IMR-90 (cell line): Measurements from ENCODE around the gene RCHY1. TPM values are rescaled to one million over a fixed set of nuclear protein-coding genes. Genes with fewer than 3 reads are reported as not detected.

Experiments
- ATAC-seq: fragments of 200-7000 bp; cut with Tn5 transposase; 2 replicates; pipeline ENCODE4 v1.9.1; 2020; ENCODE audit warnings: low read depth, mild to moderate bottlenecking, moderate library complexity
- BruUV-seq: library from RNA; stranded (reverse); fragments of 400-500 nt; replicated peaks from 2 replicates; lab custom pipeline; 2021; lab: Mats Ljungman, UMichigan
- CTCF ChIA-PET: fragments of 300-600 bp; formaldehyde crosslinking; extraction: SDS; loops from one replicate; lab custom pipeline; 2021; ENCODE audit warnings: antibody characterized with exemption; lab: Yijun Ruan, JAX
- POLR2A ChIA-PET: fragments of 300-600 bp; sonication (Branson Sonifier 250); formaldehyde crosslinking; loops from one replicate; lab custom pipeline; 2022; ENCODE audit warnings: antibody characterized with exemption; ENCODE audit not compliant: unreplicated experiment; lab: Charles Lee
- DNase-seq: peaks from one replicate; pipeline ENCODE4 v3.0.0; 2013
- H2AFZ ChIP-seq: replicated peaks from 2 replicates; pipeline ENCODE3; 2013; ENCODE audit warnings: low read length, mild to moderate bottlenecking; ENCODE audit not compliant: poor library complexity
- H2AK5ac ChIP-seq: 2 replicates; pipeline ENCODE4 v1.6.1; 2013; ENCODE audit warnings: low read depth, low read length, inconsistent platforms
- H2AK9ac ChIP-seq: replicated peaks from 2 replicates; pipeline ENCODE3; 2013; ENCODE audit warnings: mild to moderate bottlenecking, low read depth, low read length, moderate library complexity; ENCODE audit not compliant: poor library complexity
- H2BK120ac ChIP-seq: 2 replicates; pipeline ENCODE4 v1.6.1; 2013; ENCODE audit warnings: low read depth, low read length, inconsistent platforms
- H2BK15ac ChIP-seq: 3 replicates; pipeline ENCODE4 v1.6.1; 2013; ENCODE audit warnings: low read depth, low read length, inconsistent platforms
- H2BK20ac ChIP-seq: 2 replicates; pipeline ENCODE4 v1.6.1; 2013; ENCODE audit warnings: low read depth, mild to moderate bottlenecking, inconsistent platforms, low read length, moderate library complexity
- H2BK5ac ChIP-seq: 2 replicates; pipeline ENCODE4 v1.6.1; 2013; ENCODE audit warnings: mild to moderate bottlenecking, low read depth, low read length, inconsistent platforms; ENCODE audit not compliant: poor library complexity, severe bottlenecking
- H3K14ac ChIP-seq: replicated peaks from 2 replicates; pipeline ENCODE4 v1.6.1; 2013; ENCODE audit warnings: low read depth, low read length, inconsistent platforms
- H3K18ac ChIP-seq: 2 replicates; pipeline ENCODE4 v1.6.1; 2013; ENCODE audit warnings: low read depth, low read length, control low read depth
- H3K23ac ChIP-seq: 2 replicates; pipeline ENCODE4 v1.6.1; 2013; ENCODE audit warnings: low read depth, low read length, inconsistent platforms
- H3K27ac ChIP-seq: 2 replicates; pipeline ENCODE4 v1.5.1; 2013; ENCODE audit warnings: mild to moderate bottlenecking, control low read depth, low read length; ENCODE audit not compliant: insufficient read depth
- H3K27me3 ChIP-seq: 2 replicates; pipeline ENCODE4 v1.6.1; 2013; ENCODE audit warnings: low read length; ENCODE audit not compliant: control insufficient read depth, insufficient read depth
- H3K36me3 ChIP-seq: 2 replicates; pipeline ENCODE4 v1.6.1; 2013; ENCODE audit warnings: low read length, mixed read lengths; ENCODE audit not compliant: control insufficient read depth, insufficient read depth
- H3K4ac ChIP-seq: 2 replicates; pipeline ENCODE4 v1.6.1; 2013; ENCODE audit warnings: low read depth, low read length, inconsistent platforms
- H3K4me1 ChIP-seq: 2 replicates; pipeline ENCODE4 v1.6.1; 2013; ENCODE audit warnings: low read length, mixed read lengths; ENCODE audit not compliant: control insufficient read depth, insufficient read depth
- H3K4me2 ChIP-seq: 2 replicates; pipeline ENCODE4 v1.6.1; 2013; ENCODE audit warnings: low read depth, mild to moderate bottlenecking, control low read depth, low read length, moderate library complexity
- H3K4me3 ChIP-seq: 2 replicates; pipeline ENCODE4 v1.5.1; 2013; ENCODE audit warnings: low read depth, mild to moderate bottlenecking, control low read depth, low read length, moderate library complexity; ENCODE audit not compliant: insufficient read depth
- H3K56ac ChIP-seq: 2 replicates; pipeline ENCODE4 v1.6.1; 2013; ENCODE audit warnings: low read length, inconsistent platforms; ENCODE audit not compliant: insufficient read depth; ENCODE audit errors: extremely low read depth
- H3K79me1 ChIP-seq, 2 experiments: 2 replicates each; pipeline ENCODE4 v1.6.1; 2013; ENCODE audit warnings: low read length in 2 of 2, inconsistent platforms in 1 of 2, low read depth in 1 of 2
- H3K9ac ChIP-seq: 2 replicates; pipeline ENCODE4 v1.6.1; 2013; ENCODE audit warnings: low read depth, low read length, control low read depth
- H3K9me1 ChIP-seq: 2 replicates; pipeline ENCODE4 v1.6.1; 2013; ENCODE audit warnings: low read length, inconsistent platforms; ENCODE audit not compliant: insufficient read depth
- H3K9me3 ChIP-seq: 2 replicates; pipeline ENCODE4 v1.6.1; 2013; ENCODE audit warnings: low read length; ENCODE audit not compliant: control insufficient read depth, insufficient read depth
- H4K20me1 ChIP-seq: 2 replicates; pipeline ENCODE4 v1.6.1; 2013; ENCODE audit warnings: low read length, inconsistent platforms; ENCODE audit not compliant: insufficient read depth
- H4K5ac ChIP-seq: 2 replicates; pipeline ENCODE4 v1.6.1; 2013; ENCODE audit warnings: mild to moderate bottlenecking, low read depth, low read length, control low read depth
- H4K8ac ChIP-seq, 2 experiments: 2 replicates each; pipeline ENCODE4 v1.6.1; 2013; ENCODE audit warnings: low read depth in 2 of 2, low read length in 2 of 2, control low read depth in 1 of 2, inconsistent platforms in 1 of 2
- H4K91ac ChIP-seq: 2 replicates; pipeline ENCODE4 v1.6.1; 2013; ENCODE audit warnings: low read depth, low read length, inconsistent platforms; ENCODE audit not compliant: insufficient read depth
- BHLHE40 ChIP-seq: fragments of 150-350 bp; IDR thresholded peaks from 2 replicates; pipeline ENCODE4 v1.6.1; 2016; ENCODE audit warnings: mild to moderate bottlenecking, low read depth, low read length
- CEBPB ChIP-seq: IDR thresholded peaks from 2 replicates; pipeline ENCODE4 v1.6.1; 2012; ENCODE audit warnings: low read depth, low read length, improper control_type of control experiment
- CHD1 ChIP-seq: IDR thresholded peaks from 2 replicates; pipeline ENCODE4 v1.6.1; 2012; ENCODE audit warnings: low read depth, low read length, improper control_type of control experiment
- FOS ChIP-seq: fragments of 150-350 bp; IDR thresholded peaks from 2 replicates; pipeline ENCODE4 v1.6.1; 2016; ENCODE audit warnings: low read depth, low read length
- MAFK ChIP-seq: IDR thresholded peaks from 2 replicates; pipeline ENCODE4 v1.6.1; 2012; ENCODE audit warnings: low read depth, low read length, improper control_type of control experiment
- MXI1 ChIP-seq: IDR thresholded peaks from 2 replicates; pipeline ENCODE4 v1.6.1; 2012; ENCODE audit warnings: low read depth, mild to moderate bottlenecking, low read length, moderate library complexity, borderline replicate concordance
- NFE2L2 ChIP-seq: fragments of 150-350 bp; IDR thresholded peaks from 2 replicates; pipeline ENCODE4 v1.6.1; 2016; ENCODE audit warnings: low read depth, mild to moderate bottlenecking, low read length
- RCOR1 ChIP-seq: IDR thresholded peaks from 2 replicates; pipeline ENCODE4 v1.6.1; 2012; ENCODE audit warnings: mild to moderate bottlenecking, low read length, improper control_type of control experiment; ENCODE audit not compliant: insufficient replicate concordance
- RFX5 ChIP-seq: IDR thresholded peaks from 2 replicates; pipeline ENCODE4 v1.8.0; 2012; ENCODE audit warnings: low read depth, mild to moderate bottlenecking, low read length, moderate library complexity
- SMC3 ChIP-seq: fragments of 150-350 bp; IDR thresholded peaks from 2 replicates; pipeline ENCODE4 v1.6.1; 2016; ENCODE audit warnings: low read depth, mild to moderate bottlenecking, antibody characterized with exemption, low read length, moderate library complexity
- WGBS, 2 experiments: methylation state at CpG; one replicate each; pipeline versions ENCODE4 v1.1.5 to v1.1.7; 2013; ENCODE audit warnings: missing lambda C conversion rate in 2 of 2; ENCODE audit not compliant: insufficient read length in 1 of 2; ENCODE audit errors: extremely low coverage in 2 of 2; 5-methylcytosine and 5-hydroxymethylcytosine counted together
- dilution Hi-C: fragments of 300-500 bp; cut with HindIII; formaldehyde crosslinking; loops from one replicate; pipeline ENCODE4 v1.14.3; 2018; ENCODE audit warnings: low sequenced_read_pairs; ENCODE audit not compliant: unreplicated experiment
- in situ Hi-C: fragments of 300-500 bp; cut with MboI; formaldehyde crosslinking; loops from 3 replicates; pipeline ENCODE4 v1.14.3; 2019; ENCODE audit warnings: low sequenced_read_pairs, inconsistent platforms, mixed read lengths
- intact Hi-C: fragments of 100-400 bp; cut with micrococcal nuclease; formaldehyde crosslinking; loops from 2 replicates; pipeline ENCODE4 v1.10.0; 2022
- polyA plus RNA-seq, 3 experiments: library from polyadenylated mRNA; depleted of rRNA; stranded (reverse); fragments of >200 nt; gene quantifications; 2 replicates each; pipeline ENCODE4 v1.2.3, GENCODE V29; 2012; ENCODE audit warnings: low replicate concordance in 1 of 3
- total RNA-seq: library from RNA; depleted of rRNA; stranded (reverse); fragments of >200 nt; gene quantifications from 2 replicates; pipeline ENCODE4 v1.2.3, GENCODE V29; 2012
- TF ChIP-seq, protein P1 (sequence below): fragments of 150-350 bp; IDR thresholded peaks from 2 replicates; pipeline ENCODE4 v1.6.1; 2016; ENCODE audit warnings: low read depth, mild to moderate bottlenecking, low read length, moderate library complexity, borderline replicate concordance
- TF ChIP-seq, protein P2 (sequence below): conservative IDR thresholded peaks from 2 replicates; pipeline ENCODE4 v1.5.1; 2012; ENCODE audit warnings: mild to moderate bottlenecking, low read depth, low read length, improper control_type of control experiment
- TF ChIP-seq, protein P3 (sequence below): fragments of 150-350 bp; IDR thresholded peaks from 2 replicates; pipeline ENCODE4 v1.6.1; 2017; ENCODE audit warnings: mild to moderate bottlenecking, antibody characterized with exemption, low read length, low read depth

RCHY1 gene
- total and polyA plus RNA-seq, 2 of the 4 experiments (the other 2 are of a cell fraction): 20.1 to 22.4 TPM

DNA sequence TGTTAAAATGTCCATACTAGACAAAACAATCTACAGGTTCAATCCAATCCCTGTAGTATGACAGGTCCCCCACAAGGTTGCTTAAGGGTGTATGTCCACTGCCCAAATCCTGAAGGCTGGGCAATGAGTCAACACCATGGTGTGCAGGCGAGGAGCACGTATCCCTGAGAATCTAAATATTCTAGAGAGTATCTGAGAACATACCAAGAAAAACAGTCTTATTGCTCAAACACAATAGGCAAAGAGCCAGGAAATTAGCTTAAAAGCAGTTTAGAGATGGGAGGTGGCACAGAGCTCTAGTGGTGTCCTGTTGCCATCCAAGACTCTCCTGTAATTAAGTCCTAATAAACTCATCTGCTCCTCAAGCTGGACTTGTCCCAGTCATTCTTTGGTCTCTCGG lies 37.0 kb downstream of the RCHY1 start:
- no peak overlapping the region for H3K4me2 ChIP-seq
- no peak overlapping the region for H3K14ac ChIP-seq
- H3K9me1 ChIP-seq: no peaks in the 10 kb centered on the region
- no peaks in the 10 kb centered on the region for H3K4me1 ChIP-seq
- H3K27ac ChIP-seq: no peak overlapping the region
- ATAC-seq: no peak
- TF ChIP-seq BHLHE40 (no peak), CHD1 (no peak), SMC3 (no peak), FOS (no peak), RFX5 (no peak), NFE2L2 (no peak), RCOR1 (no peak), MXI1 (no peak), CEBPB (no peak), MAFK (no peak)
- TF ChIP-seq, protein P1, sequence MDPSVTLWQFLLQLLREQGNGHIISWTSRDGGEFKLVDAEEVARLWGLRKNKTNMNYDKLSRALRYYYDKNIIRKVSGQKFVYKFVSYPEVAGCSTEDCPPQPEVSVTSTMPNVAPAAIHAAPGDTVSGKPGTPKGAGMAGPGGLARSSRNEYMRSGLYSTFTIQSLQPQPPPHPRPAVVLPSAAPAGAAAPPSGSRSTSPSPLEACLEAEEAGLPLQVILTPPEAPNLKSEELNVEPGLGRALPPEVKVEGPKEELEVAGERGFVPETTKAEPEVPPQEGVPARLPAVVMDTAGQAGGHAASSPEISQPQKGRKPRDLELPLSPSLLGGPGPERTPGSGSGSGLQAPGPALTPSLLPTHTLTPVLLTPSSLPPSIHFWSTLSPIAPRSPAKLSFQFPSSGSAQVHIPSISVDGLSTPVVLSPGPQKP: no peak
- TF ChIP-seq, protein P2, sequence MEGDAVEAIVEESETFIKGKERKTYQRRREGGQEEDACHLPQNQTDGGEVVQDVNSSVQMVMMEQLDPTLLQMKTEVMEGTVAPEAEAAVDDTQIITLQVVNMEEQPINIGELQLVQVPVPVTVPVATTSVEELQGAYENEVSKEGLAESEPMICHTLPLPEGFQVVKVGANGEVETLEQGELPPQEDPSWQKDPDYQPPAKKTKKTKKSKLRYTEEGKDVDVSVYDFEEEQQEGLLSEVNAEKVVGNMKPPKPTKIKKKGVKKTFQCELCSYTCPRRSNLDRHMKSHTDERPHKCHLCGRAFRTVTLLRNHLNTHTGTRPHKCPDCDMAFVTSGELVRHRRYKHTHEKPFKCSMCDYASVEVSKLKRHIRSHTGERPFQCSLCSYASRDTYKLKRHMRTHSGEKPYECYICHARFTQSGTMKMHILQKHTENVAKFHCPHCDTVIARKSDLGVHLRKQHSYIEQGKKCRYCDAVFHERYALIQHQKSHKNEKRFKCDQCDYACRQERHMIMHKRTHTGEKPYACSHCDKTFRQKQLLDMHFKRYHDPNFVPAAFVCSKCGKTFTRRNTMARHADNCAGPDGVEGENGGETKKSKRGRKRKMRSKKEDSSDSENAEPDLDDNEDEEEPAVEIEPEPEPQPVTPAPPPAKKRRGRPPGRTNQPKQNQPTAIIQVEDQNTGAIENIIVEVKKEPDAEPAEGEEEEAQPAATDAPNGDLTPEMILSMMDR: no peak
- TF ChIP-seq, protein P3, sequence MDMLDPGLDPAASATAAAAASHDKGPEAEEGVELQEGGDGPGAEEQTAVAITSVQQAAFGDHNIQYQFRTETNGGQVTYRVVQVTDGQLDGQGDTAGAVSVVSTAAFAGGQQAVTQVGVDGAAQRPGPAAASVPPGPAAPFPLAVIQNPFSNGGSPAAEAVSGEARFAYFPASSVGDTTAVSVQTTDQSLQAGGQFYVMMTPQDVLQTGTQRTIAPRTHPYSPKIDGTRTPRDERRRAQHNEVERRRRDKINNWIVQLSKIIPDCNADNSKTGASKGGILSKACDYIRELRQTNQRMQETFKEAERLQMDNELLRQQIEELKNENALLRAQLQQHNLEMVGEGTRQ: no peak
- H3K9ac ChIP-seq: no peak overlapping the region
- dilution Hi-C loops (no loop called here), in situ Hi-C loops (loop anchor here (25.0 kb wide), 1 partner anchor 1140 kb away; no protein-coding TSS in a partner anchor), intact Hi-C loops (no loop called here)
- no peak overlapping the region for H4K5ac ChIP-seq
- ChIA-PET POLR2A (no interaction called here), CTCF (no interaction called here)
- H2BK120ac ChIP-seq: no peak overlapping the region
- no peaks in the 10 kb centered on the region for H3K79me1 ChIP-seq
- no peak overlapping the region for H3K56ac ChIP-seq
- no peak overlapping the region for H2BK20ac ChIP-seq
- DNase-seq: peak; percentile 0
- no peaks in the 10 kb centered on the region for H3K9me3 ChIP-seq
- no peak overlapping the region for H2BK5ac ChIP-seq
- H2BK15ac ChIP-seq: no peak overlapping the region
- BruUV-seq: no TSS peak
- no peak overlapping the region for H2AK9ac ChIP-seq
- no peak overlapping the region for H3K4ac ChIP-seq
- WGBS, 2 experiments: 100% methylated on average over 1 of the region's 3 CpGs; no CpG with 5 or more reads in 1 of the 2 experiments
- no peak overlapping the region for H3K23ac ChIP-seq
- no peak overlapping the region for H3K4me3 ChIP-seq
- H3K36me3 ChIP-seq: peaks cover 6% of the 10 kb centered on the region
- H2AK5ac ChIP-seq: no peak overlapping the region
- H3K18ac ChIP-seq: no peak overlapping the region
- H4K91ac ChIP-seq: no peak overlapping the region
- no peak overlapping the region for H2AFZ ChIP-seq
- no peaks in the 10 kb centered on the region for H3K27me3 ChIP-seq
- no peak overlapping the region for H4K8ac ChIP-seq
- H4K20me1 ChIP-seq: no peaks in the 10 kb centered on the region
